HG03039 (cell line): Measurements from ENCODE around the gene FHAD1.
"Not testable (repeated sequence)": the region's sequence is repeated elsewhere in the genome, so short reads cannot be mapped to it uniquely, and the experiment has no call there.

Experiments
- ATAC-seq: cut with Tn5 transposase; IDR thresholded peaks from one replicate; pipeline ENCODE4 v1.9.1; 2021; ENCODE audit warnings: mild to moderate bottlenecking, moderate library complexity; ENCODE audit not compliant: unreplicated experiment

The FHAD1 gene

DNA sequence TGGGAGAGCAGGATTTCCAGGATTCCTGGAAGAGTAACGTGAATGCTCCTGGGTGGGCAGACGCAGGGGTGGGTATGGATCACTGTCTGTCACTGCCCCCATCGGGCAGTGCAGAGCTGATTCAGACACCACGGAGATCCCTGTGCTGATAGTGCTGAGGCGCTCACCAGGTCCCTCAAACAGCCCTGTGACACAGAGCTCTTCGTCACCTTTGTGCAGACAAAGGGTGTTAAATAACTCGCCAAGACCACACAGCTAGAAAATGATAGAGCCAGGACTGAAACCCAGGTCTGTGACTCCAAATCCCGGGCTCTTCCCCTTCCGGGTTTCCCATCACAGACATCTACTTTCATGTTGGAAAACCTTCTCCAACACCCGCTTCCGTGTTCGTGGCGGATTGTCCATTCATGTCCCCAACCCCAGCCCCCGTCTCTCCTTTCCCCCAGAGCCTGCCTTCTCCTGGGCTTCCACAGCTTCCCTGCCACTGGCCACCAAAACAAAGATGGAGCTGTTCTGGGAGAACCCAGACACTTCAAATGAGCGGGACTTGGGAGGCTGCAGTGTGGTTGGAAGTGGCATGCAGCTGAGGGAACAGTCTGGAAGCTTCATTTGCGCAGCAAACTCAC is 165.3 kb downstream of the FHAD1 start:
- no peak for ATAC-seq

- no peak for ATAC-seq
Observed at GRCh38 chr1:15412843-15413242, 165.8 kb downstream of the FHAD1 start.

- ATAC-seq, result no peak
Observed at GRCh38 chr1:15413563-15414444, 166.8 kb downstream of the FHAD1 start.

GRCh38 chr1:15414445-15414983 is 167.5 kb downstream of the FHAD1 start:
- no peak for ATAC-seq

- ATAC-seq, result no peak
Observed at GRCh38 chr1:15417059-15417934, 170.3 kb downstream of the FHAD1 start.

DNA sequence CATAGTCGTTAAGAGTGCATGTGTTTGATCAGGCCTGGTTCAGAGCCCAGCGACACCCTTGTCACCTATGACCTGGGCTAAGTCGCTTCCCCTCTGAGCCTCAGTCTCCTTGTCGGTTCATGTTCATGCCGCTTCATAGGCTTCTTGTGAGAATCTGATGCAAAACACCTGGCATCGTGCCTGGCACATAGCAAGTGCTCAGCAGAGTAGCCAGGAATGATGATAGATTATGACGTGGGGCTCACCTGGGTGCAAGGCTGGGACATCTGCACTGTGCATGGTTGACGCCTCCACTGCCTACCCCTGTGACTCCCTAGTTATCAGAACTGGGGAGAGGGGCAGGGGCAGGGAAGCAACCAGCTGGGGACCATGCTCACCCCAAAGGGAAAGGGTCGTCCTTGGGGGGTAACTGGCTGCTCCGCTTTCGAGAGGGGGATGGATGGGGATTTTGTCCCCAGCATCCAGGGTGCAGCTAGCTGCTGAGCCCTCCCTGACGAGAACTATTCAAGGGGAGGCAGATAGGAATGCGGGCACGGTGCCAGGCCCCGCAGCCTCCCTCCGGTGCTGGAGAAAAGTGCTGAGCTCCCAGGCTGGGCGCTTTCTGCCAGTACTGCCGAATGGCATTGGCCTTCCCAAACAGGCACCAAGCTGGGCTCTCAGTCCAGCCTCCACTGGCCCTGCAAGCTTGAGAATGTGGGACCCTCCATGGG is 171.9 kb downstream of the FHAD1 start:
- ATAC-seq, result no peak

DNA sequence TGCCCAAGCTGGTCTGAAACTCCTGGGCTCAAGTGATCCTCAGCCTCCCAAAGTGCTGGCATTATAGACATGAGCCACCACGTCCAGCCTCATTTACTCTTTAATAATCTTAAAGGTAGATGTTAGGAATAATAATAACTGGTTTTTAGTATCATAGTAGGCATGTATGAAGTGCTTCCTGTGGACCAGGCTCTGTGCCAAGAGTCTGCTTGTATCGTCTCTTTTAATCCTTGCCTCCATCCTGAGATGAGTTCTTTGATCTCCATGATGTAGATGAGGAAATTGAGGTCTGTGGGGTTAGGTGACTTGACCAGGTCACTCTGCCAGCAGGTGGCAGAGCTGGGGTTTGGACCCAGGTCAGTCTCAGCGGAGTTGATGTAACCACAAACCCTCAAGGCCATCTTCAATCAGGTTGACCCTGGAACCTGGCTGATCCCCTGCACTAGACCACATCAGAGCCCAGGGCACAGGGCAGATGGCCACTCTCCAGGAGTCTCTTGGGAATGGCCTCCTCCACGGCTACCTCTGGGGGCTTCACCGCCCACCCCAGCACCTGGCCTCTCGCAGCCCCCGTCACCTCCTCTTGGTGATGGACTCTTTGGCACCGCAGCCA is 173.9 kb downstream of the FHAD1 start:
- ATAC-seq, result no peak

DNA sequence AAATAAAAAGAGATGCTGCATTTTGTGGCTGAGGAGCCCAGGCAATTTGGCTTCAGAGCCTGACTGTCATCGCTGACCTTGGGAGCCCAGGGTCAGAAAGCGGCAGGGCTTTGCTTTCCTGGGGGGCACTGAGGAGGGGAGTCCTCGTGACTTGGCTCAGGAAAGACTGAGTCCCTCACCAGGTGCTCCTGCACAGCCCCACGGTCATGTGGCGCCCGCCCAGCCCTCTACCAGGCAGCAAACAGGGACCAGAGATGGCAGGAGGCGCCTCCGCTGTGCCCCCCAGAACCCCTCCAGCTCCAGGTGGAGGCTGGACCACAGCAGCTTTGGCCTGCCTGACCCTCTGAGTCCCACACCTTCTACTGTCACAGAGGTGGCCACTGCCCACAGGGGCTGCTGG is 175.8 kb downstream of the FHAD1 start:
- no peak for ATAC-seq

GRCh38 chr1:15423355-15424077 is 176.5 kb downstream of the FHAD1 start:
- ATAC-seq, result no peak

GRCh38 chr1:15424146-15424667 is 177.2 kb downstream of the FHAD1 start:
- ATAC-seq, result no peak

GRCh38 chr1:15424981-15425380 is 178.0 kb downstream of the FHAD1 start:
- ATAC-seq, result no peak

GRCh38 chr1:15425521-15425920 is 178.5 kb downstream of the FHAD1 start:
- ATAC-seq, result no peak

DNA sequence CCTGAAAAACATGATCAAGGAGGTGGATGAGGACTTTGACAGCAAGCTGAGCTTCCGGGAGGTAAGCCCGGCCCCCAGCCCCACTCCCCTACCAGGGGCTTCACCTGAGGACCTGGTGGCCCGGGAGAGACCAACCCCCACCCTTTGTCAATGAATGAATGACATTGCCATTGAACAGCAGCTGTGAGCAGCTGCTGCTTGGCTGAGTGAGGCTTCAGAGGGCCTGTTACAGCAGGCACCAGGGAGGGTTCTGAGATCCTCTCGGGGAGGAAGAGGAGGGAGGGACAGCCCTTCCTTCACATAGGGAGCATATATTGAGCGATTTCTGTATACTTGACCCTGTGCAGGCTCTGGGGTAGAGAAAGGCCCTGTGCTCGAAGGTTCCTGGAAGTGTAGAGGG is 178.9 kb downstream of the FHAD1 start:
- no peak for ATAC-seq

- no peak for ATAC-seq
Observed at GRCh38 chr1:15426492-15427279, 179.7 kb downstream of the FHAD1 start.

GRCh38 chr1:15427280-15427666 is 180.2 kb downstream of the FHAD1 start:
- ATAC-seq, result no peak

DNA sequence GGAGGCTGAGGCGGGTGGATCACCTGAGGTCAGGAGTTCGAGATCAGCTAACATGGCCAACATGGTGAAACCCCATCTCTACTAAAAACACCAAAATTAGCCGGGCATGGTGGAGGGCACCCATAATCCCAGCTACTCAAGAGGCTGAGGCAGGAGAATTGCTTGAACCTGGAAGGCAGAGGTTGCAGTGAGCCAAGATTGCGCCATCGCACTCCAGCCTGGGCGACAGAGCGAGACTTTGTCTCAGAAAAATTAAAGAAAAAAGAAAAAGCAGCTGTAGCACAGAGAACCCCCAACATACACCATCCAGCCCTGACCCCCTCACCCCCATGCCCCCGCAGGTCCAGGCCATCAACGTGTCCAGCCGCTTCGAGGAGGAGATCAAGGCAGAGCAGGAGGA is 181.2 kb downstream of the FHAD1 start:
- not testable (repeated sequence) for ATAC-seq

- no peak for ATAC-seq
Observed at GRCh38 chr1:15428815-15429435, 181.9 kb downstream of the FHAD1 start.

- no peak for ATAC-seq
Observed at GRCh38 chr1:15429701-15430149, 182.7 kb downstream of the FHAD1 start.
